ENCODE results near the gene NEUROG3. TPM values are rescaled to one million over a fixed set of nuclear protein-coding genes. Genes with fewer than 3 reads are reported as not detected.

The NEUROG3 gene
- total RNA-seq, 3 donors from 2014 or later (not counting 1 experiment from before 2014, with no cell fraction given) = not detected

DNA sequence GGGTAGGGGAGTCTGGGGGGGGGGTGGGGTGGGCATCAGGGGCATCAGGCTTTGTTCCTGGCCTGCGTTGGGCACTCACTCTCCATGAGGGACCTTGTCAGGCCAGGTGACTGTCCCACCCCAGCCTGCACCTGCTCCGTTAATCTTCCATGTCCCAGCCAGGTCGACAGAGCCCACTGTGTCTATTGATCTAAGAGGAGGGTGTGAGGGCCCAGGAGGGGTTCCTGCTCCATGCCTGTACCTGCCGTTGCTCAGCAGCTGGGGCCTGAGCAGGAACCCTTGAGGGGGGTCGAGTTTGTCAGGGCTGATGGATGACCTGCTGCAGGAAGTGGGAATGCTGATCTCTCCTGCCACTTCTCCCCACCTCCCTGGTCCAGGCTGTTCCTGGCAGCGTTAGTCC, 18.6 kb downstream of the NEUROG3 start:
- peaks cover 13% of the 10 kb centered on the region in 2 donors for H3K4me1 Mint-ChIP-seq
- H3K27ac ChIP-seq (ENCODE audit: low read length) = no peak overlapping the region
- DNase-seq (no peak), ATAC-seq (no peak)
- peaks cover 3% of the 10 kb centered on the region for H3K27me3 ChIP-seq (ENCODE audit: control insufficient read depth, insufficient read depth, low read length)
- intact Hi-C loops (cut with micrococcal nuclease) = no loop called here
- TF ChIP-seq, protein P1, sequence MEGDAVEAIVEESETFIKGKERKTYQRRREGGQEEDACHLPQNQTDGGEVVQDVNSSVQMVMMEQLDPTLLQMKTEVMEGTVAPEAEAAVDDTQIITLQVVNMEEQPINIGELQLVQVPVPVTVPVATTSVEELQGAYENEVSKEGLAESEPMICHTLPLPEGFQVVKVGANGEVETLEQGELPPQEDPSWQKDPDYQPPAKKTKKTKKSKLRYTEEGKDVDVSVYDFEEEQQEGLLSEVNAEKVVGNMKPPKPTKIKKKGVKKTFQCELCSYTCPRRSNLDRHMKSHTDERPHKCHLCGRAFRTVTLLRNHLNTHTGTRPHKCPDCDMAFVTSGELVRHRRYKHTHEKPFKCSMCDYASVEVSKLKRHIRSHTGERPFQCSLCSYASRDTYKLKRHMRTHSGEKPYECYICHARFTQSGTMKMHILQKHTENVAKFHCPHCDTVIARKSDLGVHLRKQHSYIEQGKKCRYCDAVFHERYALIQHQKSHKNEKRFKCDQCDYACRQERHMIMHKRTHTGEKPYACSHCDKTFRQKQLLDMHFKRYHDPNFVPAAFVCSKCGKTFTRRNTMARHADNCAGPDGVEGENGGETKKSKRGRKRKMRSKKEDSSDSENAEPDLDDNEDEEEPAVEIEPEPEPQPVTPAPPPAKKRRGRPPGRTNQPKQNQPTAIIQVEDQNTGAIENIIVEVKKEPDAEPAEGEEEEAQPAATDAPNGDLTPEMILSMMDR (IDR thresholded peaks at IDR 0.05) = no peak
- peaks cover 12% of the 10 kb centered on the region for H3K9me3 ChIP-seq (ENCODE audit: control insufficient read depth, insufficient read depth, low read length)
- no peak overlapping the region for H3K4me3 Mint-ChIP-seq
- H3K36me3 ChIP-seq (ENCODE audit: control insufficient read depth, insufficient read depth, low read length) = no peaks in the 10 kb centered on the region
- H3K36me3 Mint-ChIP-seq = peaks cover 10% of the 10 kb centered on the region
- no peak overlapping the region for H3K4me3 ChIP-seq (ENCODE audit: low read length)
- no peak overlapping the region for H3K27ac Mint-ChIP-seq
- peaks cover 5 to 6% of the 10 kb centered on the region in 2 donors for H3K9me3 Mint-ChIP-seq
- peaks cover 23 to 46% of the 10 kb centered on the region in 2 donors for H3K27me3 Mint-ChIP-seq (ENCODE audit: low read depth in 2 of 2)
- peaks cover 14% of the 10 kb centered on the region for H3K4me1 ChIP-seq (ENCODE audit: control insufficient read depth, insufficient read depth, low read length)
- 66% methylated on average over 4 of the region's 6 CpGs for WGBS (ENCODE audit: insufficient coverage)

DNA sequence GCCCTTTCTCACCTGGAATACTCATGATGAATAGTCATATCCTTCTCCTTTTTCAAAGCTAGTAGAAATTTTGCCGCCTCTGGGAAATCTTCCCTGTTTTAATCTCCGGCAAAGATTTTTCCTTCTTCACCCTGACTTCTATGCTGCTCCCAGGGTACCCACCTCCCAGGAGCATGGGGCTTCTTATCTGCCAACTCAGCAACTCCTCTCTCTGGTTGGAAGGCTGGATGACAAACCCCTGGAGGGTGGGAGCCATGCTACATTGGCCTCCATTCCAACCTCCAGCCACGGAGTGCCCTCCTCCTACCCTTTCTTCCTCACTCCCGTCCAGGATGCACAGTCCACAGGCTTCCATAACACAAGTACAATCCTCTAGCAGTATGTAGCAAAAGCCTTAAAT, 19.9 kb downstream of the NEUROG3 start:
- Mint-ChIP-seq H3K4me3 (no peak overlapping the region), H3K9me3 (peaks cover 7 to 12% of the 10 kb centered on the region in 2 donors), H3K27ac (no peak overlapping the region), H3K36me3 (peaks cover 20% of the 10 kb centered on the region), H3K4me1 (peaks cover 4 to 5% of the 10 kb centered on the region in 2 donors), H3K27me3 (ENCODE audit: low read depth in 2 of 2) (peaks cover 29 to 54% of the 10 kb centered on the region in 2 donors)
- Histone ChIP-seq H3K9me3 (ENCODE audit: control insufficient read depth, insufficient read depth, low read length) (peaks cover 16% of the 10 kb centered on the region), H3K27me3 (ENCODE audit: control insufficient read depth, insufficient read depth, low read length) (peaks cover 3% of the 10 kb centered on the region), H3K36me3 (ENCODE audit: control insufficient read depth, insufficient read depth, low read length) (no peaks in the 10 kb centered on the region), H3K4me1 (ENCODE audit: control insufficient read depth, insufficient read depth, low read length) (peaks cover 3% of the 10 kb centered on the region), H3K4me3 (ENCODE audit: low read length) (no peak overlapping the region), H3K27ac (ENCODE audit: low read length) (no peak overlapping the region)
- intact Hi-C loops (cut with micrococcal nuclease) = no loop called here
- ATAC-seq (no peak), DNase-seq (no peak)
- TF ChIP-seq, protein P1 (IDR thresholded peaks at IDR 0.05) = no peak
- WGBS (ENCODE audit: insufficient coverage) = 95% methylated on average over 4 of the region's 4 CpGs

DNA sequence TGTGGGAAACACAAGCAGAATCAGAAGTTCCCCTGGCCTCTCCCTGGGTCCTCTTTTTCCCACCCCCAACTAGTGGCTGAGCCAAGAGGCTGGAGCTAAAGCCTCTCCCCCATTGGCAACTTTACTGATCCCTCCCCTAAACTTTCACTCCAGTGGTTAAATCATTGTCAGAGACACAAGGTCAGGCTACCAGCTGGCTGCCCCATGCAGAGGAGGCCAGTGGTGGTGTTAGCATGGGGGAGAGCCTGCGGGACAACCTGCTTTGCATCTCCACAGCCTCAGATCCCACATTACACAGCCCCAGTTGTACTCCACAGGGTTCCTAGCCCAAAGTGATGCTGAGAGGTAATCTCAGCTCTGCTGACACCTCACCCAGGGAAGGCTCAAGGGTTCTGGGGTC, 21.0 kb downstream of the NEUROG3 start:
- Mint-ChIP-seq H3K4me3 (no peak overlapping the region), H3K4me1 (no peaks in the 10 kb centered on the region), H3K27ac (no peak overlapping the region), H3K36me3 (peaks cover 23% of the 10 kb centered on the region), H3K27me3 (ENCODE audit: low read depth in 2 of 2) (peaks cover 30 to 64% of the 10 kb centered on the region in 2 donors), H3K9me3 (peaks cover 7 to 13% of the 10 kb centered on the region in 2 donors)
- TF ChIP-seq, protein P1 (IDR thresholded peaks at IDR 0.05) = no peak
- ATAC-seq (no peak), DNase-seq (no peak)
- no peak overlapping the region for H3K4me3 ChIP-seq (ENCODE audit: low read length)
- peaks cover 16% of the 10 kb centered on the region for H3K9me3 ChIP-seq (ENCODE audit: control insufficient read depth, insufficient read depth, low read length)
- peaks cover 3% of the 10 kb centered on the region for H3K27me3 ChIP-seq (ENCODE audit: control insufficient read depth, insufficient read depth, low read length)
- H3K36me3 ChIP-seq (ENCODE audit: control insufficient read depth, insufficient read depth, low read length) = no peaks in the 10 kb centered on the region
- H3K4me1 ChIP-seq (ENCODE audit: control insufficient read depth, insufficient read depth, low read length) = no peaks in the 10 kb centered on the region
- intact Hi-C loops (cut with micrococcal nuclease) = no loop called here
- 14% methylated on average over 1 of the region's 1 CpG for WGBS (ENCODE audit: insufficient coverage)
- H3K27ac ChIP-seq (ENCODE audit: low read length) = no peak overlapping the region

DNA sequence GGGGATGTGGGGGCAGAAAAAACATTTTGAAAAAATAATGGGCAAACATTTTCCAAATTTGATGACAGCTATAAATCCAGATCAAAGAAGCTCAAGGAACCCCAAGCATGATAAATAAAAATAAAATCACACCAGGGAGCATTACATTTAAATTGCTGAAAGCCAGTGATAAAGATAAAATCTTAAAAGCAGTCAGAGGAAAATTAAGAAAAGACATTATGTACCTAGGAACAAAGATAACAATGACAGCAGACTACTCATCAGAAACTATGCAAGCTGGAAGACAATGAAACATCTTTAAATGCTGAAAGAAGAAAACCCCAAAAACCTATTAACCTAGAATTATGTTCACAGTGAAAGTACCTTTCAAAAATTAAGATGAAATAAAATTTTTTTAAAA, 23.3 kb downstream of the NEUROG3 start:
- peaks cover 23% of the 10 kb centered on the region for H3K36me3 Mint-ChIP-seq
- peaks cover 7 to 13% of the 10 kb centered on the region in 2 donors for H3K9me3 Mint-ChIP-seq
- H3K4me3 Mint-ChIP-seq = no peak overlapping the region
- Histone ChIP-seq H3K27me3 (ENCODE audit: control insufficient read depth, insufficient read depth, low read length) (peaks cover 3% of the 10 kb centered on the region), H3K36me3 (ENCODE audit: control insufficient read depth, insufficient read depth, low read length) (no peaks in the 10 kb centered on the region), H3K4me3 (ENCODE audit: low read length) (no peak overlapping the region), H3K9me3 (ENCODE audit: control insufficient read depth, insufficient read depth, low read length) (peaks cover 16% of the 10 kb centered on the region), H3K27ac (ENCODE audit: low read length) (no peak overlapping the region), H3K4me1 (ENCODE audit: control insufficient read depth, insufficient read depth, low read length) (no peaks in the 10 kb centered on the region)
- peaks cover 31 to 55% of the 10 kb centered on the region in 2 donors for H3K27me3 Mint-ChIP-seq (ENCODE audit: low read depth in 2 of 2)
- ATAC-seq (no peak), DNase-seq (no peak)
- H3K4me1 Mint-ChIP-seq = no peaks in the 10 kb centered on the region
- TF ChIP-seq, protein P1 (IDR thresholded peaks at IDR 0.05) = no peak
- H3K27ac Mint-ChIP-seq = no peak overlapping the region
- intact Hi-C loops (cut with micrococcal nuclease) = no loop called here
